ENCODE measurements around the gene DDIT3. TPM values are rescaled to one million over a fixed set of nuclear protein-coding genes. Genes with fewer than 3 reads are reported as not detected.

DDIT3 gene
- total and polyA plus RNA-seq, 2 of the 8 experiments (the other 6 are each of a cell fraction or from before 2014, with no cell fraction given) = 4.9 to 5.7 TPM

DNA sequence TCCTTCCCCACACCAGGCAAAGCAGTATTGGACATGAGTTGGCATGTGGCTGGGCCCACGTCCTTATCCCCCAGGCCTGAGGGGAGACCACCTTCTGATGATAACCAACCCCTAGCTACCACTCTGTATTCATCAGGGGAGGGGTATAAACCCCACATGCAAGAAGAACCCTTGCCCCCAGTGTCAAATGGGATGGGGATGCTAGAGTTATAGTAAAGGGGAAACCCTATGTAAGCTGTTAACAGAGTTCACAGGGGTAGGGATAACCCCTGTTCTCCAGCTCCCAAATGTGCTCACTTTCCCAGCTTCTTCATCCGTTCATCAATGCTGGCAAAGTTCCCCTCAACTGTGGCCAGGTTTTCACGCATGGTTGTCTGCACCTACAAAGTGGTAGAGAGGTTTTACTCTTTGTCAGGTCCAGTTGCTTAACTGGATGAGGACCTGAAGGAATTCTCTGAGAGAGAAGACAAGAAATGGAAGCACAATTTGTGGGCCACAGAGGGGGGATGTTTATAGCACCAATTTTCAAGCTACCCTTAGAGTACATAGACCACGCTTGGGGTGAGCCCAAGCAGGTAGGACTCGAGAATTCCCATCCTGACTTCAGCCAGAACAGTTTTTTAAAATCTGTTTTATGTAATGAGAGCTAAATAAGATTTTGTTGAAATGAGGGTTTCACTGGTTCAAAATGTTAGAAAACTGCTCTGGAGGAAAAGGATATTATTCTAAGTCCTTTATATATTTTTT lies 10.3 kb upstream of the DDIT3 start (continued):
- no peak for TF ChIP-seq SAP30 (IDR thresholded peaks at IDR 0.05; ENCODE audit: insufficient read depth, insufficient replicate concordance, low read length)

All from H1 (cell line).